Left lobe of liver (tissue), 2 donors: ENCODE data around the gene SF3B2. TPM values are rescaled to one million over a fixed set of nuclear protein-coding genes. Genes with fewer than 3 reads are reported as not detected.

Experiments
- ATAC-seq: fragments of 200-7000 bp; cut with Tn5 transposase; one replicate; pipeline ENCODE4 v1.9.1; 2020; ENCODE audit warnings: mild to moderate bottlenecking, moderate library complexity
- DNase-seq: peaks from one replicate; pipeline ENCODE4 v3.0.0-alpha.2; 2020; ENCODE audit warnings: low spot score
- total RNA-seq: library from RNA; stranded (reverse); gene quantifications from one replicate; pipeline ENCODE4 v1.2.1, GENCODE V29; 2021
- donor health status: DM: no; HTN: no; CAD: no; lungs with moderate emphysema.
- donor health status: DM: no; HTN: yes; CAD: no.

The SF3B2 gene
- total RNA-seq, 1 donor from 2014 or later, result 79.6 TPM

- DNase-seq, result no peak
- no peak for ATAC-seq
Observed at GRCh38 chr11:66048547-66049323, 3.4 kb upstream of the SF3B2 start, which contains the start of gene GAL3ST3. Gene GAL3ST3 (minus strand): TSS chr11:66049161. CDS start chr11:66045415, 3,746 bp downstream.

GRCh38 chr11:66050581-66051231, 1.5 kb upstream of the SF3B2 start:
- ATAC-seq (no peak), DNase-seq (no peak)

GRCh38 chr11:66051371-66051765, 796 bp upstream of the SF3B2 start:
- no peak for ATAC-seq
- no peak for DNase-seq

DNA sequence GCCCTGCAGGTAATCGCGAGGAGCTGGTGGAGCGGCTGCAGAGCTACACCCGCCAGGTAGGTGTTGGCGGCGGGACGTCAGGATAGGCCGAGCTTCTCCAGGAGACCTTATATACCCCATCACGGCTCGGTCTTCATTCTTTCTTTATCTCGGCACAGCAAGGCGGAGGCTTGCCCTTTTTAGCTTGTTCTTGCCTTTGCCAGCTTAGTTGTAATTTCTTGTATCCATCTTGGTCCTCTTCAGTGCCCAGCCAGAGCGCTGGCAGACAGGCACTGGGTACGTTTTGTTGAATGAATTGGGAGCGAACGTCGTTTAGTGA, 459 bp downstream of the SF3B2 start:
- DNase-seq (no peak), ATAC-seq (no peak)

DNA sequence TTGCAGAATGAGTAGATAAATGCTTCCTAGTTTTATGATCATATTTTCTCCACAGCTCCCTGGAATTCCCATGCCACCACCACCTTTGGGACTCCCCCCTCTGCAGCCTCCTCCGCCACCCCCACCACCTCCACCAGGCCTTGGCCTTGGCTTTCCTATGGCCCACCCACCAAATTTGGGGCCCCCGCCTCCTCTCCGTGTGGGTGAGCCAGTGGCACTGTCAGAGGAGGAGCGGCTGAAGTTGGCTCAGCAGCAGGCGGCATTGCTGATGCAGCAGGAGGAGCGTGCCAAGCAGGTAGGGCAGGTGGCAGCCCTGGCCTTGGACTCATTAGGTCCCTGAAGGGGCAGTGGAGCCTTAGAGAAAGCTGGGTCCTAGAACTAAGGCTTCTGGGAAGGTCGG, 2.9 kb downstream of the SF3B2 start:
- DNase-seq (no peak), ATAC-seq (no peak)

- DNase-seq (no peak), ATAC-seq (no peak)
Observed at GRCh38 chr11:66056501-66056900, 4.3 kb downstream of the SF3B2 start.

GRCh38 chr11:66059966-66060680, 8.0 kb downstream of the SF3B2 start:
- DNase-seq (no peak), ATAC-seq (no peak)

GRCh38 chr11:66061268-66061667, 9.1 kb downstream of the SF3B2 start:
- DNase-seq, result no peak
- ATAC-seq, result no peak

DNA sequence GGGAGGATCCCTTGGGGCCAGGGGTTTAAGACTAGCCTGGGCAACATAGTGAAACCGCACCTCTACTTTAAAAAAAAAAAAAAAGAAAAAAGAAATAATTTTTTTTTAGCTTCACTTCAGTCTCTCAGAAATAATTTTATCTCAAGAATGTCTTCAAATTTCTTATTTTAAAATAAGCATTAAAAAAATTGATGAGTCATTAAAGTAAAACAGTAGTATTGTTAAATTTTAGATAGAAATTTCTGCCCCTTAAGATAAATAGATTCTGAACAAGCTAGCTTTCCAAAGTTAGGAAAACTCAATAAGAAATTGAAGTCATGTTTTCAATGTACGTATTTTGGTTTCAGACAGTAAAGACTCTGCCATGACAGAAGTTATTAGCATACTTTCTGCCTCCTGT, 10.2 kb downstream of the SF3B2 start:
- DNase-seq (no peak), ATAC-seq (no peak)

DNA sequence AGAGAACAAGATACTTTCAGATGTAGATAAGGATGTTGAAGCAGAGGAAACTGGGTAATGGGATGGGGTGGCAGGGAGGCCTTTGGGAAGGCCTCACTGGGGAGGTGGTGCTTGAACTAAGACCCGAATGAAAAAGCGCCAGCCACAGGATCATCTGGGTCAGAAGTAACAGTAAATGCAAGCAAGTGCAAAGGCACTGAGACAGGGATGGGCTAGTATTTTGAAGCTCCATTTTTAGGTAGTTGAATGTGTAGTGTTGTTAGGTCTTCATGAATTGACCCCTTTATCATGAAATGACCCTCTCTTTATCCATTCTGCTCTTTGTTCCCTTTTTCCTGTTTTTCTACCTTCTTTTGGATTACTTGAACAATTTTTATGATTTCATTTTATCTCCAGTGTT, 11.7 kb downstream of the SF3B2 start:
- no peak for ATAC-seq
- DNase-seq, result no peak

GRCh38 chr11:66064571-66064970, 12.4 kb downstream of the SF3B2 start:
- DNase-seq (no peak), ATAC-seq (no peak)

DNA sequence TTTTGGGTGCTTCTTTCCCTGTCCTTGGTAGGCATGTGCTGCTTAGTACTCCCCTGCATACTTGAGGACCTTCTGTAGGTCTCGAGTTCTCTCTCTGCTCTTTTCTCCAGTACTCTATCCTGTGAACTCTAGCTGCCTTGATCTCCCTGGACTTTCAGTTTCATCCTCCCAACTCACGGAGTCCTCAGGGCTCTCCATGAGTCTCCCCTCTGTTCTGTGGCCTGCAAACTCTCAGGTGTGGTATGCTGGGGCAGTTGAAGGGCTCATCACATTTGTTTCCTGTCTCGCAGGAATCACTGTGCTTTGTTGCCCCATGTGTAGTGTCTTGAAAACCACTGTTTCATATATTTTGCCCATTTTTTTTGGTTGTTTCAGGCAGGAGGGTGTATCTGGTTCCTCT, 14.6 kb downstream of the SF3B2 start:
- no peak for DNase-seq
- no peak for ATAC-seq

GRCh38 chr11:66067640-66068039, 15.5 kb downstream of the SF3B2 start:
- DNase-seq (no peak), ATAC-seq (no peak)

DNA sequence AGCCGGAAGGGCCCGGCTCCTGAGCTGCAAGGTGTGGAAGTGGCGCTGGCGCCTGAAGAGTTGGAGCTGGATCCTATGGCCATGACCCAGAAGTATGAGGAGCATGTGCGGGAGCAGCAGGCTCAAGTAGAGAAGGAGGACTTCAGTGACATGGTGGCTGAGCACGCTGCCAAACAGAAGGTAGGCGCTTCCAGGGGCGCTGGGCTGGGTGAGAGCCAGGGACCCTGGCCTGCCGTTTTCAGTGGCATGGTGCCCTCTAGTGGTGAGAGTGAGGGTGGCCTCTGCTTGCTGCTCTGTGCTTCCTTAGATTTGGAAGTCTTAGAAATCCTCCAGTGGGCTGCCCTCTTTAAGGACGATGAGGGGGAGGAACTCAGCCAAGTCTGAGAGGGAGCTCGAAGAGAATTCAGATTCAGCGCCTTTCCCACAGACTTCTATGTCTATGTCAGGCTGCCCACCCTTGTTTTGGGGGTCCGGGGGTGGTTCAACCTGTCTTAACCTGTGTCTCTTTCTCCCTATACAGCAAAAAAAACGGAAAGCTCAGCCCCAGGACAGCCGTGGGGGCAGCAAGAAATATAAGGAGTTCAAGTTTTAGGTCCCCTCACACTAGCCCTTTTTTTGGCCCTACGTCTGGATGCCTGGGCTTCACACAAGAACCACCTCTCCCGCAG, 16.1 kb downstream of the SF3B2 start:
- peak; percentile 51 for ATAC-seq
- peak; percentile 69 for DNase-seq

DNA sequence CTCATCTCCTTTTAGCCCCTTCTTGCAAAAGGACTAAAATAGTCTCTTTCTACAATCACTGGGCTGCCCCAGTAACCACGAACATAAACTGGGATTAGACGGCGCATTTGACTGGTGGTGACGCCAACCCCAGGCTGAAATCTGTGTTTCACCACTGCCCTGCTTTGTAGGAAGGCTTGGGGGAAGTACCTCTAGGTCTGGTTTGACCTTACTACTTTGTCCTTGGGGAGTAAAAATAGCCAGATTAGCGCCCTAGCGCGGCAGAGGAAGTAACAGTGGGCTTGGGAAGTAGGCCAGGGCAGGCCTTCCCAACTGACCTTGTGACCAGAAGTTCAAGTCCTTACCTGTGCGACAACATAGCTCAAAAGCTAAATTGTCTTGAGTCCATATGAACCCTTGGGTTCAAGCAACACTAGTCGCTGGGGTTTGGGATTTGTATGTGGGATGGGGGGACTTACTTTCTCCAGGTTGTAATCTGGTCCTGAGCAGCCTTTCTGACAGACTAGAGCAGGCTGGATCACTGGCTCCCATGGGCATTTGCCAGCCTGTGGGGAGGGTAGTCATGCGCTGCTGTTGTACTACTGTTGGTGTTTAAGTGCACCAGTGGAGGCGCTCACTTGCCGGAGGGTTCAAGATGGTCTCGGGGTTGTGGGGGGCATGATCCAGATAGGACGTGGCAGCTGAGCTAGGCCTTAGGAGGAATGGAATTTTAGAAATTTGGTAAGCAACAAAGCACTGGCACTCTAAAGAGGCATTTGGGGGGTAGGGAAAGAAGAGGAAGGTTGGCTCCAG, 17.0 kb downstream of the SF3B2 start:
- ATAC-seq (peak; percentile 42), DNase-seq (peak; percentile 60)

GRCh38 chr11:66069715-66070603, 17.8 kb downstream of the SF3B2 start, which contains the start of gene PACS1:
Gene PACS1 (plus strand): TSS chr11:66070272. CDS start chr11:66070487, 215 bp downstream.
- DNase-seq (peak; percentile 81), ATAC-seq (peak; percentile 77)

GRCh38 chr11:66070604-66071380, 18.6 kb downstream of the SF3B2 start:
- ATAC-seq, result peak; percentile 2
- peak; percentile 60 for DNase-seq

- ATAC-seq (no peak), DNase-seq (no peak)
Observed at GRCh38 chr11:66071381-66071801, 19.2 kb downstream of the SF3B2 start.

GRCh38 chr11:66072081-66072480, 19.9 kb downstream of the SF3B2 start:
- ATAC-seq, result no peak

More at GRCh38 chr11:66072081-66072480, 19.9 kb downstream of the SF3B2 start:
- no peak for DNase-seq
